C1 segment of cervical spinal cord (tissue), 14 donors: Measurements from ENCODE around the gene RTCA.
"Not testable (repeated sequence)": the region's sequence is repeated elsewhere in the genome, so short reads cannot be mapped to it uniquely, and the experiment has no call there.

ENCODE experiments used
- DNase-seq, 14 donors: peaks; one replicate each; lab custom pipeline; 2025; lab: John Stamatoyannopoulos, UW

RTCA gene

DNA sequence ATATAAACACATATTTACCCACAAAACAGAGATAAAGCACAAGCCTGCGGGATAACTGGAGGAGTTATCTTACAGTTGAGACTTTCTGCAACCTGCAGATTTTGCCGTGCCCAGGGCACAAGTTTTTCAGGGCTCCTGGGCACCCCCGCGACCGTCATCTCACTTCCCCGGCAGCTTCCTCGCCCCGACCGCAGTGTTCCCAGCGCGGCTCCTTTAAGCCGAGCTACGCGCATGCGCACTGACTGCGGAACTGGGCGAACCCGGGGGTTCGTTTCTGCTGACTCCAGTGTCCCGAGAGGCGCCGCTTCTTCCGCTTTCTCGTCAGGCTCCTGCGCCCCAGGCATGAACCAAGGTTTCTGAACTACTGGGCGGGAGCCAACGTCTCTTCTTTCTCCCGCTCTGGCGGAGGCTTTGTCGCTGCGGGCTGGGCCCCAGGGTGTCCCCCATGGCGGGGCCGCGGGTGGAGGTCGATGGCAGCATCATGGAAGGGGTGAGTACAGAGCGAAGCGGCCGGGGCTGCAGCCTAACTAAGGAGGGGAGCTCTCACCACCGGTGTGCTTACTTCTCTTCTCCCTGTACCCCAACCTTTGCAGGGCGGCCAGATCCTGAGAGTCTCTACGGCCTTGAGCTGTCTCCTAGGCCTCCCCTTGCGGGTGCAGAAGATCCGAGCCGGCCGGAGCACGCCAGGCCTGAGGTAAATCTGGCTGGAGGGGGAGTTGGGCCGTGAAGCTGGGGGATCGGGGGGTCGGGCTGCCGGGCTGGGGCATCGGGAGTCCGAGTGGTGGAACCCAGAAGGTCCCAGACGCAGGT lies at the start of gene RTCA:
RTCA (plus strand) TSS at position 286 of the 810 bp plus-strand sequence; CDS start at position 446, 160 bp downstream.
- DNase-seq, result peak; percentile 43 to 96 (median 92)

DNA sequence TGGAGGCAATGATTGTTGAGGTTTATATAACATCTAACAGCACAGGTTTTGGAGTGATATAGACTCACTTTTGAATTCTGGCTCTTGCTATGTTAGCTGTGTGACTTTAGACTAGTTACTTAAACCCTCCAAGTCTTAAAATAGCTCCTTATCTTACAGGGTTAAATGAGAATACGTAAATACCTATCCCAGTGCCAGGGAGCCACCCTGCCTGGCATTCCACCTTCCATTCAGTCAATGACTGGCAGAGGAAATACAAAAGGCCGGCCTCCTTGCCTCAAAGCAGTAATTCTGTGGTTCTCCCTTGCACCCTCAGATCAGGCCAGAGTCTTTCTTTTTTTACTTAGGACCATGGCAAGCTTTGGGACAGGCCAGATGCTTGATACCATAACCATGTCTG lies 48.2 kb upstream of the RTCA start:
- DNase-seq, result no peak

DNA sequence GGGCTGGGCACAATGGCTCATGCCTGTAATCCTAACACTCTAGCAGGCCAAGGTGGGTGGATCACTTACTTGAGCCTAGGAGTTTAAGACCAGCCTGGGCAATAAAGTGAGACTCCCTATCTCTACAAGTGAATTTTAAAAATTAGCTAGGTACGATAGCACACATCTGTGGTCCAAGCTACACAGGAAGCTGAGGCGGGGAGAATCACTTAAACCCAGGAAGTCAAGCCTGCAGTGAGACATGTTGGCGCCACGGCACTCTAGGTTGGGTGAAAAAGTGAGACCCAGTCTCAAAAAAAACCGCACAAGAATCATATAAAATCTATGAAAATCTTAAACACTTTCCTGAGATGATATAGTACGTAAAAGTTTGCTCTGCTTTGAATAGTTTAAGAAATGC lies 46.6 kb upstream of the RTCA start:
- no peak for DNase-seq

DNA sequence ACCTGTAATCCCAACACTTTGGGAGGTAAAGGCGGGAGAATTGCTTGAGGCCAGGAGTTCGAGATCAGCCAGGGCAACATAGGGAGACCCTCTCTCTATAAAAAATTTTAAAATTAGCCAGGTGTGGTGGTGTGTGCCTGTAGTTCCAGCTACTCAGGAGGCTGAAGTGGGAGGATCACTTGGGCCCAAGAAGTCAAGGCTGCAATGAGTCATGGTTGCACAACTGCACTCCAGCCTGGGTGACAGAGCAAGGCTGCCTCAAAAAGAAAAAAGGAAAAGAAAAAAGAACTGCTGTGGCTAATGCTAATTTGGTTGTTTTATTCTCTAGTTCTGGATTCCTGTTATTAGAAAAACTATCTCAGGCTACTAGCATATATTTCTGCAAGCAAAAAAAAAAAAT lies 46.1 kb upstream of the RTCA start:
- DNase-seq, result no peak

DNA sequence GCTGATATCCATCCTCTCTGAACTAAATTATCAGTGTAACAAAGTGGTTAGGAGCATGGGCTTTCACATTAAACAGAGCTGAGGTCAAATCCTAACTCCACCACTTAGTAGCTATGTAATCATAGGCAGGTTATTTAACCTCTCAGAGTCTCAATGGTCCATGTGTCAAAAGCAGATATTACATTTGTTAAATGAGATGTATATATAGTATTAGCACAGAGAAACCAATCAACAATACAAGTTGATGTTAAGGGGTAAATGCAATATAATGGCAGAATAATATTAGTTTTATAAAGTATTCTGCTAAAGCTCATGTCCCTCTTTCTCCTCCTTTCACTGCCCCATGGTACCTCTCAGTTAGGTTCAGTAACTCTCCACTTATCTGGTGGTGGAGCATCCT lies 43.6 kb upstream of the RTCA start:
- DNase-seq, result no peak

DNA sequence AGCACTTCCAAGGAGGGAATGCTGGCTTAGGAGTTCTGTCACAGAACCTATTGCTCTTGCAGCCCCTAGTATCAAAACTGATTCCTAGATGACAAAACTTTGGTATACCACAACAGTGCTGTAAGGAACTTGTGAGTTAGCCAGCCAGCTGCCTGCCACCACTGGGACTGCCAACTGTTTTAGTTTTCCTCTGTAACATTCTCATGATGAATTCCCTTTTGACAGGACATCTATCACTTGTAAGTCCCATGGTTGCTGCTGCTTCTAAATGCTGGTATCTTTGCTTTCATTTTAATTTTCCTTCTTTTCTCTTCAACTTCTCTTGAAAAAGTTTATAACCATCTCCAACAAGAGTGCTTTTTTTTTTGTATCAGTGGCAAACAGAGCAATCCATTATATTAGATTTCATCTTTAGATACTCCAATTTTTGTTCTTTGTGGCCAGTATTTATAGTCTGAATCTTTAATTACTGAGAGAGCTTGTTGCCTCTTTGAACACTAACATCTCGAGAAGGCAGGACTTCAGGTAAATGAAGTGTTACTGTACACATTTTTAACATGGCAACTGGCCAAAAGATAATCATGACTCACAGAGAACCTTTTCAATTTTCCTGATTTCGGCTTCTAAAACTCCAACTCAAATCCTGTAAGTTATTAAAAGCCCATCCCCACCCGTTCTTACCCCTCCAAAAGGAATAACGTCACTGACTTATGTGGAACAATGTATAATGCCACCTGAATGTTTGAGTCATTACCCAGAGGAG lies 36.2 kb upstream of the RTCA start:
- no peak for DNase-seq

DNA sequence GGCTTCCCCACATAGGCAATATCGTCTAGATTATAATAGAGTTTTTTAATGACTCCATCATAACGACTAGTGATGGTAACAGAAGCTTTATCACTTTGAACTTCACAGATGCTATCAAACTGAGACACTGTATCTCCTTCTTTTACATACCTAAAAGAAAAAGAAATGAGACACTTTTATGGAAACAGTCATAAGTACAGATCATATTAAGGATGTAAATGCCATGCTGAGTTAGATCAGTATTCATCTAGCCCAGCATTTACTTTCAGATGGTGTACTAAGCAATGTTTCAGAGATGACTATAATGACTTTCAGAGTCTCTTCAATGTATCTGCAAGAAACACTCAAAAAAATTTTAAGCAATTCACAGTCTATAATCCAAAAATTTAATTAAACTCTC lies 35.3 kb upstream of the RTCA start:
- DNase-seq, result no peak

DNA sequence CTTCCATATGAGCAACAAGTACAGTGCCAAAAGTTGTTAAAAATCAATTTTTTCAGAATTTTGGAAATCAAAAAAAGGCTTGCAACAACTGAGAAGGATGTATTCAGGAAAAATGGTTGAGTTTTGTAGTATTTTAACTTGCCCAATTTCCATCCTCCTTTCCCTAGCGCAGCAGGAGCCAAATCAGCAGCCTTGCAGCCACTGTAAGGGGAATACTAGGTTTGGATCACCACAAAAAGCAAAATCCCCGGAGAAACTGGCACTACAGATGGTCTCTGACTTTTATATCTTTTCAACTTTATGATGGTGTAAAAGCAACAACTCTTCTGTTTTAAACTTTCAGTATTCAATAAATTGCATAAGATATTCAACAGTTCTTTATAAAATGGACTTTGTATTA lies 34.3 kb upstream of the RTCA start:
- no peak for DNase-seq

DNA sequence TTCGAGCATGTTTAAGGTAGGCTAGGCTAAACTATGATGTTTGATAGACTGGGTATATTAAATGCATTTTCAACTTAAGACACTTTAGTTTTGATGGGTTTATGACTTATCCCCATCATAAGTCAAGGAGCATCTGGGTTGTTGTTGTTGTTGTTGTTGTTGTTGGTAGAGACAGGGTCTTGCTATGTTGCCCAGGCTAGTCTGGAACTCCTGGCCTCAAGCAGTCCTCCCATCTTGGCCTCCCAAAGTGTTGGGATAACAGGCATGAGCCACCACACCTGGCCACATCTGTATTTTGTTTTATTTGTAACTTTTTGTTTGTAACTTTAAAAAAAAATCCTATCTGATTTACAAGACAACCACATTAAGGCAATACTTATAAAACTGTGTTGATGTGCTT lies 33.9 kb upstream of the RTCA start:
- no peak for DNase-seq

DNA sequence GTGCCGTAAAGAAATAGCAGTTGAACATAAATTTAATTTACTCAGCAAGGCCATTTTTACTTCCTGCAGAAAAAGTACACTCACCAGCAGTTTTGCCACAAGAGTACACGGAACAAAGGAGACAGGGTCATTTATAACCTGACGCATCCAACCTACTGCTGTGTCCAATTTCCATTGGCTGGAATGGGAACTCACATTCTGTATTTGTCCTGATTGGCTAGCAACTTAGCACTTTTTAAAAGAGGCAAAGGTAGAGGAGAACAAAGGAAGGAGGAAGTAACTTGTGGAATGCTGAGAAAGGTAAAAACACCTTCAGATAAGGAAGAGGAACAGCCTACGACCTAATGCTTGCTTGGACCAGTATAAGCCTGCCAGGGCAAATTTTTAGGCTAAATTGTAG lies 32.5 kb upstream of the RTCA start:
- not testable (repeated sequence) for DNase-seq

DNA sequence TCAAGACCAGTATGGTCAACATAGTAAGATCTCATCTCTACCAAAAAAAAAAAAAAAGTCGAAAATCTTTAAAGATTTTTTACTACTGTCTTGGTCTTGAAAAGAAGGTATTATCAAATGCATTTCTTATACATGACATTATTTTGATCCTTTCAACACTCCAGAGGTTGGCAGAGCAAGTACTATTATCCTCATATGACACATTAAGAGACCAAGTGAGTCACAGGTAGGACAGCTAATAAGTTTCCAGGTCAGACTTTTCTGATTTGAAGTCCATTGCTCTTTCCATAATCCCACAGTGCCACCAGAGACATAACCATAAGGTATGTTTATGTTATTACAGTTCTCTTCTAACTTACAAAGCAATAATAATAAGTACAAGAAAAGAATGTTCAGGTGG lies 31.6 kb upstream of the RTCA start:
- DNase-seq, result no peak

DNA sequence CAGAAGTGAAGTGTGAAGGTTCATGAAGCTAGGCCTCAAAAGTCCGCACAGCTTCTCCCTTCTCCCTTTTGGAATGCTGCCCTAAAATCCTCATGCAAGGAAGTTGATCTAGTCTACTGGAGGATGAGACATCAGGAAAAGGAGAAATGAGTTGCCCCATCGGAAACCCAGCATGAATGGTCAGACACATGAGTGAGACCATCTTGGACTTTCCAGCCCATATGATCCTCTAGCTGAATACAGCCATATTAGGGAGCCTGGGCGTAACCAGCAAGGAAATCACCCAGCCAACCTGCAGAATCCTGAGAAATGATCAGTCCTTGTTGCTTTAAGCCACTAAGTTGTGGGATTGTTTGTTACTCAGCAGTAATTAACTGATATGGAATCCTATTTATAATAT lies 28.9 kb upstream of the RTCA start:
- no peak for DNase-seq

DNA sequence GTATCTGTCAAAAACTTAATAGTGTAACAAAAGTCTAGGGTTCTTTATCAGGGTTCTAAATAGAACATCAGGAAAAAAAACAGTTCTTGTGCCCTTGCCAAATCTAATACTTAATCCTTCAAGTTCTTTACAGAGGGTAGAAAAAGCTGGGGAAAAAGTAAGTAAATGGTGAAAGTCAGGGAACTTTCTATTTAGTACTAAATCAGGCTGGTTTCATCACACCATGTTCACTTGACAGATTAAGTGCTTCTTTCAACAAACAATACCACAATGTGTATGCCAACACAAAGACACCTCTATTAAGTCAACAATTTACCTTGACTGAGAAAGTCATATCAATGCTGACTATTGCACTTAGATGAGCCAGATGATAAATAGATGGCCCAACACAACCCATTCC lies 26.1 kb upstream of the RTCA start:
- no peak for DNase-seq

DNA sequence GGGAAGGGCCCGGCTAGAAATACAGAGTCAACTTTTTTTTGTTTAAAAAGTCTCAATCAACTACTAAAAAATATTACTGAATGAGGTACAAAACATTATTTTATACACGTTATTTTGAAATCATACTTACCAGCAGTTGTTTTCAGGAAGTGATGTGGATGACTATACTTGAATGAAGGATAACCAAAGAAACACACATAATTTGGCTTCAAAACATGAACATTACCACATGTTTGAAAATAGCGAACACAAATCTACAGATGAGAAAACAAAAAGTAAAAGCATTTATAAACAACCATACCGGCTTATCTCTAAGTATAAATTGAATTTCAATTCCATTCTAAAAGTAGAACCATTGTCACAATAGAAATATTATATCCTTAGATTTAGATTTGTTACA lies 25.4 kb upstream of the RTCA start:
- DNase-seq, result no peak

DNA sequence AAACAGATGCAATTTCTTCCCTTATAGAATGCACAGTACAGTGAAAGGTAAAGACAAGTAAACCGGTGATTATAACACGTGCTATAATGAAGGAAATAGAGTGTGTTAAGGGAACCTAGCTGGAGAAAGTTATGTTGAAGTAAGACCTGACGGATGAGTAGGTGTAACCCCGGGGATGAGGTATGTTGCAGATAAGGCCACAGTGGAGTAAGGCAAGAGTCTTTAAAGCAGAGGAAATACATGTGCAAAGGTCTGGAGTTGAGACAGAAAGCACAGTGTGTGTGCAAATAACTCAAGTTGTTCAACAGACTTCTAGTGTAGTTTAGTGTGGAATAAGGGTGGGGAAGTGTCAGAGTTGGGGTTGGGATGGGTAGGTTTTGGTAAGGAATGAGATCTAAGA lies 19.3 kb upstream of the RTCA start:
- DNase-seq, result no peak

DNA sequence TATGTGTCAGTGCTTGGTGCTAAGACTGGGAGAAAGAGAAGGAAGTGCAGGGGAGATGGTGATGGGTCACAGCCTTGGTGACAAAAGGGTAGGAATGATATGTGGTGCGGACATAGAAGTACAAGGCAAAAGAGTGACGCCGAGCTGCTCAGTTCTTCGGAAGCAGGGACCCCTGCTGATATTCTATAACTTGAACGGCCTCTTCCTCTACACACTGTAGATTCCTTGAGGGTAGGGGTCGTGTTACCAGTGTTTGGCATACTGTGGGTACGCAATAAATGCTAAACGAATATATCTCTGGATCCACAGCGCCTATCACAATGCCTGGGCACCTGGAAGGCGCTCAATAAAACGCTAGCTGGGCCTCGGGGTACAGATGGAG lies 16.9 kb upstream of the RTCA start:
- DNase-seq, result peak in 1 of 14 donors; percentile 39

DNA sequence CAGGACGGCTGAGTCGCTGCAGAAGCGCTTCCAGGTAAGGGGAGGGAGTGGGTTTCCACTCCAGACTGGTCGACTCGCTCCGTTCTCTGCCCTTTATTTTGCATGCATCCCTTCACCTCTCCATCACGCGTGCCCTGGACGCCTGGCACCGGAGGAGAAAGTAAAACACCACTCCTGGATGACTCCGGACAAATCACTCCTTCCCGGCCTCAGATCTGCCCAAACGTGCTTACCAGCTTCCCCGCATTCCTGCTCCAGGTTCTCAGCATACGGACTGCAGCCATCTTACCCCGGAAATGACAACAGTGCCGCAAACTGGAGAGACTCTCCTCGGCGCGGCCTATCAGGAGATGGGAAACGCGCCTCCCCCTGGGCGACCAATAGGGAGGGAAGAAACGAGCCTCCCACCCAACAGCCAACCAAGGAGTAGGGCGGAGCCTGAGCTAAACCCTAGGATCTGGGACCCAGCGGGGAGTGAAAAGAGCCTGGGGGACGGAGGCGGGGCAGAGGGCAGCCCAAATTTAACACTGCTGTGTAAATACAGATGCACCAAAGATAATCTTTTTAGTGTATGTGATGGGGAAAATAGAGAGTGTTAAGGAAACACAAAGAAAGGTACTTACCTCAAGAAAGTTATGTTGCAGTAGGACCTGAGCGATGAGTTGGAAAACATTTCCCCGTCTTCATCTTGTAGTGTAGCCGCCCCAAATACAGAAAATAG lies 16.3 kb upstream of the RTCA start, which contains the start of gene DBT:
DBT (minus strand) TSS at position 298 of the 721 bp plus-strand sequence; CDS start at position 284, 14 bp downstream.
- DNase-seq, result peak; percentile 58 to 98 (median 92)

DNA sequence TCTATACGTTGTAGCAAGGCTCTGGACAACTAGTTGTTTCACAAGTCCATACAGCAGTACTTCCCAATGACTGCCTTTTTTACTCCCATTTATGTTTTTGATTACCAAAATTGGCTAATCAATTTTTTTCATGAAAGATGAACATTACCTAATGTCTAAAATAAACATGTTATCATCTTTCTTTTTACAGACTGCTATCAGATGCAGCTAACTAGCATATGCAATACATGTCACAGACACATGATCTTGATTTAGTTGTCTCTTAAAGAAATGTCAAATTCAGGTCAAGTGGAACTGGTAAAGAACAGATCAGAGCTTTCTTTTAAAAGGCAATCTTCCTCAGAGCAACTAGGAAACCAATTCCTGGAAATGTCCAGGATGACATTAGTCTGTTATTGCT lies 15.8 kb upstream of the RTCA start:
- DNase-seq, result no peak

DNA sequence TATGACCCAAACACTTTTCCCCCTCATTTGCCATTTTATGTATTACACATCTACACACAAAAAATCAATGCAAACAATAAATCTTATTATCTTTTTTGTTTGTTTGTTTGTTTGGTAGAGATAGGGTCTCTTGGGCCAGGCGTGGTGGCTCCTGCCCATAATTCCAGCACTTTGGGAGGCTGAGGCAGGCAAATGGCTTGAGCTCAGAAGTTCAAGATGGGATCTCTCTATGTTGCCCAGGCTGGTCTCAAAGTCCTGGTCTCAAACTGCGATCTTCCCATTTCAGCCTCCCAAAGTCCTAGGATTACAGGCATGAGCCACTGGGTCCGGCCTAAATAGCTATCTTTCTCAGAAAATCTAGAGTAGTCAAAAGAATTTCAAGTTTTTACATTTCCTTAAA lies 15.2 kb upstream of the RTCA start:
- DNase-seq, result peak in 1 of 14 donors; percentile 0

DNA sequence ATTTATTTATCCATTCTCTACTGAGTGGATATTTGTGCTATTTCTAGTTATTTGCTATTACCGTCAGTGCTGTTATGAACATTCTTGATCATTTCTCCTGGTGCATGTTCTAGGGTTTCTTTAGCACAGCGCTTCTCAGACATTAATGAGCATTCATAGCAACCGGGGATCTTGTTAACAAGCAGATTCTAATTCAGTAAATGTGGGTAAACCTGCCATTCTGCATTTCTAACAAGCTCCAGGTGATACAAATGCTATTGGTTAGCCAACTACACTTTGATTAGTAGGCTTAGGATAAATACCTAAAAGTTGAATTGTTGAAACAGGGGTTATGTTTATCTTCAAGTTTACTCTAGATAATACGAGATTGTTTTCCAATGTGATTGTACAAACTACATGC lies 13.1 kb upstream of the RTCA start:
- no peak for DNase-seq

DNA sequence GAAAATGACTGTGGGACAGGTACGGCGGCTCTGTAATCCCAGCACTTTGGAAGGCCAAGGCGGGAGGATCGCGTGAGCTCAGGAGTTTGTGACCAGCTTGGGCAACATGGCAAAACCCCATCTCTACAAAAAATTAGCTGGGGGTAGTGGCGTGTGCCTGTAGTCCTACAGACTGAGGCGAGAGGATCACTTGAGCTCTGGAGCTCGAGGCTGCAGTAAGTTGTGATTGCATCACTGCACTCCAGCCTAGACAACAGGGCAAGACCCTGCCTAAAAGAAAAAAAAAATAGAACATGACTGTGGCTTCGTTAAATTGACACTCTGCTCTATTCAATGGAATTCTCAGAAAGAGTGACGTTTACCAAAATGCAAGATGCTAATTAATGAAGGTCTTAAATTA lies 12.5 kb upstream of the RTCA start:
- DNase-seq, result no peak

DNA sequence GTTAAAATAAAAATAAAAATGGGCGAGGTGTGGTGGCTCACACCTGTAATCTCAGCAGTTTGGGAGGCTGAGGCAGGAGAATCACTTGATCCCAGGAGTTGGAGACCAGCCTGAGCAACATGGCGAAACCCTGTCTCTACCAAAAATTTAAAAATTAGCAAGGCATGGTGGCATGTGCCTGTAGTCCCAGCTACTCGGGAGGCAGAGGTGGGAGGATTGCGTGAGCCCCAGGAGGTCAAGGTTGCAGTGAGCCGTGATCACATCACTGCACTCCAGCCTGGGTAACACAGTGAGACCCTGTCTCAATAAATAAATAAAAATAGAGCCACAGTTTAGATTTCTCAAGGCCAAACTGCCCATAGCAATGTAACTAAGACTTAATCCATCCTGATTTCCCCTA lies 9.7 kb upstream of the RTCA start:
- not testable (repeated sequence) for DNase-seq
